TTC549 (cell line): ENCODE results near the gene DENND2C.

ENCODE experiments used
- FAIRE-seq: peaks from 2 replicates; lab custom pipeline; 2012; peaks lifted over from hg19 to GRCh38; lab: Jason Lieb, UNC

Gene DENND2C

GRCh38 chr1:114669562-114670082 lies at the start of gene DENND2C:
TSS of gene DENND2C (minus strand) at chr1:114670049. CDS start at chr1:114625984, 44,065 bp downstream.
- no peak for FAIRE-seq

- no peak for FAIRE-seq
Observed at GRCh38 chr1:114719424-114719787, 49.6 kb upstream of the DENND2C start.

GRCh38 chr1:114718661-114719423 lies 49.0 kb upstream of the DENND2C start:
- FAIRE-seq = no peak

GRCh38 chr1:114716304-114717170 lies 46.7 kb upstream of the DENND2C start, which contains the start of gene NRAS:
TSS of gene NRAS (minus strand) at chr1:114716771. CDS start at chr1:114716160, 611 bp downstream.
- no peak for FAIRE-seq

- no peak for FAIRE-seq
Observed at GRCh38 chr1:114715952-114716303, 46.1 kb upstream of the DENND2C start.

- FAIRE-seq = no peak
Observed at GRCh38 chr1:114712977-114713376, 43.1 kb upstream of the DENND2C start.

- no peak for FAIRE-seq
Observed at GRCh38 chr1:114710360-114710759, 40.5 kb upstream of the DENND2C start.

GRCh38 chr1:114707604-114708003 lies 37.8 kb upstream of the DENND2C start:
- FAIRE-seq = no peak

GRCh38 chr1:114703242-114703641 lies 33.4 kb upstream of the DENND2C start:
- no peak for FAIRE-seq

GRCh38 chr1:114702737-114703136 lies 32.9 kb upstream of the DENND2C start:
- no peak for FAIRE-seq

GRCh38 chr1:114701931-114702330 lies 32.1 kb upstream of the DENND2C start:
- FAIRE-seq = no peak

GRCh38 chr1:114700036-114700600 lies 30.3 kb upstream of the DENND2C start:
- no peak for FAIRE-seq

GRCh38 chr1:114696810-114697209 lies 27.0 kb upstream of the DENND2C start:
- FAIRE-seq = no peak

- FAIRE-seq = no peak
Observed at GRCh38 chr1:114695430-114696058, 25.7 kb upstream of the DENND2C start, which contains the start of gene AMPD1. TSS of gene AMPD1 (minus strand) at chr1:114695546. CDS start at chr1:114695471, 75 bp downstream.

- FAIRE-seq = no peak
Observed at GRCh38 chr1:114694540-114695310, 24.9 kb upstream of the DENND2C start.

- FAIRE-seq = no peak
Observed at GRCh38 chr1:114692947-114693346, 23.1 kb upstream of the DENND2C start.

- no peak for FAIRE-seq
Observed at GRCh38 chr1:114691061-114691460, 21.2 kb upstream of the DENND2C start.

- no peak for FAIRE-seq
Observed at GRCh38 chr1:114690148-114690547, 20.3 kb upstream of the DENND2C start.

GRCh38 chr1:114688526-114688925 lies 18.7 kb upstream of the DENND2C start:
- FAIRE-seq = no peak

GRCh38 chr1:114685851-114686250 lies 16.0 kb upstream of the DENND2C start:
- FAIRE-seq = no peak

GRCh38 chr1:114677691-114678090 lies 7.8 kb upstream of the DENND2C start:
- no peak for FAIRE-seq
